ENCODE data around the gene THADA.
A peak's percentile ranks its signal among the peaks of the same experiment; 100 is the strongest.
"Not testable (repeated sequence)": the region's sequence is repeated elsewhere in the genome, so short reads cannot be mapped to it uniquely, and the experiment has no call there.

The THADA gene

DNA sequence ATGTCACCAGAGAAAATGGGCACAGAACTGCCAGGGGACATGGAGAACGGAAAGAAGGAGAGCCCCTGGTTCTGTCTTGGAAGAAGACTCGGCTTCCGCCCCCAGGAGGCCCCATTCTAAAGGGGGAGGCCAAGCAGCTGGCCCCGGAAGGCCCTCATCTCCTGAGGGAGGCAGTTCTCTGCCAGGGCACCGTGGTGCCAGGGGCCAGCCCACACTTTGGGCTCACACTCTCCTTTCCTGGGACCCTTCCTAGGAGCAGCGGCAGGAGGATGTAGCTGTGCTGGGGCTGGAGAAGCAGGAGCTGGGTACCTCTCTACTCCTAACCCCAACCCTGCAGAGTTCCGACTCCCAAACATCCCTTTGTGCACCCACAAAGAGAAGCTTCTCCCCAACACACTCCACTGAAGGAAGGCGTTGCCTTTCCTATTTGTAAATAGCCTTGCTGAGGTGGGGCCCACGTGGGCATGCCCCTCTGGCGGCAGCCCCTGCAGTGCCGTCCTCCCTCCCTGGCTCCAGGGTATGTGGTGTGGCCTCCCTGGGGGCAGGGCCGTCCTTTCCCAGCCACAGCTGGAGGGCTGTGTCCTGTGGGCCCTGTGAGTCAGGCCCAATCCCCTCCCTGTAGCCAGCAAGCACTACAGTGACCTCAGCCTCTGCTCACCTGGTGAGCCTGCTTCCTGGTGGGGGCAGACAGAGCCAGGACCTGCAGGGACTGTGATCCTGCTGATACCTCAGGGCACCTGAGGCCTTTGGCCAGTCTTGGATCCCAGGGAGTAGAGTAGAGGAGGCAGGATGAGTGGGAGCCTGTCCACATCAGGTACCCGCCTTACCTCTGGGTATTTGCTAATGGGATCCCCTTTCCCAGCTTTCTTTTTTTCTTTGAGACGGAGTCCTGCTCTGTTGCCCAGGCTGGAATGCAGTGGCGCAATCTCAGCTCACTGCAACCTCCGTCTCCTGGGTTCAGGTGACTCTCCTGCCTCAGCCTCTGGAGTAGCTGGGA lies 396.0 kb downstream of the THADA start:
- DNase-seq: no peak

DNA sequence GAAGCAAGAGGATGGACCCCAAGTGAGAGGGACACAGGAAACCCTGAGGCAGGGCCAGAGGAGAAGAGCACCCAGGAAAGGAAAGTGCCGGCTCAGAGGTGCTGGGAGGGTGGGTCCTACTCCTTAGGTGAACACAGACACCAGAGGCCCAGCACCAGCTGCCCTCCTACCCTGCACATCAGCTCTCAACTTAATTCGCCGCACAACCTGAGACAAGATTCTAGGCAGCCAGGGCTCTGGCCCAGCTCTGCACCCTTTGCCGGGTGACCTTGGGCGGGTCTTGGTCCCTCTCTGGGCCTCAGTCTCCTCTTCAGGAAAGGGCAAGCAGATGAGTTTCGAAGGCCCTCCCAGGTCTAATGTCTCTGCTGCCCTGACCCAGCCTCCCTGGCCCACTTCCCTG lies 397.6 kb downstream of the THADA start:
- no peak for DNase-seq

DNA sequence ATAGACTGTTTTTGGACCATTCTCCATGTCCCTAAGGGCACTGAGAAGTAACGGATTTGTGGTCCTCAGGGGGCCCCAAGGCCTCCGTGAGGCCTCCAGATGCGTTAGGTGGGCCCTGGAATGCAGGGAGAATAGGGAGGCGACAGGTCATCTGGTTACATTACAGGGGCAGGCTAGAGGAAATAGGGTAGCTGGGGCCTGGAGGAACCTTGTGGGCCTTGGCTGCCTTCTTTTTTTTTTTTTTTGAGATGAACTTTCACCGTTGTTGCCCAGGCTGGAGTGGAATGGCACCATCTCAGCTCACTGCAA lies 398.3 kb downstream of the THADA start:
- no peak for DNase-seq

DNA sequence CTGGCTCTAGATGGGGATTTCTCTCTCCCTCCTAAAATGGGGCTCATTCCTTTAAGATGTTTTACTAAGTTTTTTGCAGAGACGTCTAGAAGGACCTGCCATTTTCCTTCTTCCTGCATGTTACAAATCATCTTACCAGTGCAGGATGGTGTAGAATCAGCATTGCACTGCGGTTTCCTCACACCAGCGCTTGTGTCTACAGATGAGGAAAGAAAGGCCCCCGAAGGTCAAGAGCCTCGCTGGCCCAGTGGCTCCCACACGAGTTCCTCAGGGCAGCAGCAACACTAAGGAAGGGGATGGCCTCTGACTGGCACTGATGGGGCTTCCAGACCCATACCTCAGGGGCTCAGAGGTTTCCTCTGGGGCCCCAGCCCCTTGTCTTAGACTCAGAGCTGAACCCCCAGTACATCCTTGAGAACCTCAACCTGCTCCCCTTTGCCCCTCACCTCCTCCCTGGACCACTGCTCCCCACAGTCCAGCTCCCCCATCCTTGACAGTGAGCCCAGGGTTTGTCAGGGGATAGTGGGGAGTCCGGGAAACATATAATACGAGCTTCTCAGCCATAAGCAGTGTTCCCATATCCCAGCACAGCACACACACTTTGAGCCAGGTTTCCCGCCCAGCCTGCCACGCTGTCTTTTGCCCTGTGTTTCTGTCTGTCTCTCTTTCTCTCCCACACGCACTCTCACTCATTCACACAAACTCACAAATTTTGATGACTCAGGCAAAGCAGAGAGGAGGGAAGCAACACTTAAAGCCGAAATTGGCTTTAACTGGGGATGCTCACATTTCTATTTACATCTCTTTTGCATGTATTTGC lies 398.9 kb downstream of the THADA start:
- DNase-seq: peak; percentile 43

DNA sequence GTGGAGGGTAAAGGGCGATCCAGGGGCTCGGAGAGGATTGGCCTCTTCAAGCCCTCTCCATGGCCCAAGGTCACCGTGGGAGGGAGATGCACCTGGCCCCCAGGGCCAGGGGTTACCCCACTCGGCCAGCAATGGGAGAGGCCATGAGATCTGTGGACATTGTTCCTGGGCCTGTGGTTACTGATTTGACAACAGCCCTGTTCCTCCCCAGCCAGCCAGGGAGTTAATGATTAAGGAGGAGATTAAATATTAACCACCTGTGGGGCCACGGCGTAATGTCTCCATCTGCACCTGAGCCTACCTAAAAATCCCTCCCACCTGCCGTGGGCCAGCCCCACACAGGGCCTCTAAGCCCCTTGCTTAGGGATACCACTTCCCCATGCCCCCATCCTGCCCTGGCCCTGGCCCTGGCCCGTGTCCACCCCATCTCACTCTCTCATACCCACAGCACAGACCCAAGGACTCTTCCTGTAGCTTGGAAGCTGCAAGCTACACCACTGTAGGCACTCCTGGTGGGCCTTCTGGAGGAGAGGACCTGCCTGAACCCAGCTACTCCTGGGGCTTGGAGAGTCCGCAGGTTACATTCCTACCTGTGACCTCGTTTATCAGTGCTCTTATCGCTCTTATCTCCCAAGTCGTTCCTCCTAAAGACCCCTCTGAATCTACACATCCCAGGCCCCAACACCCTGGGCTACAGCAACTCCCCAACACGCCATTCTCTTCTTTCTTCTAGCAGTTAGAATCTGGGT lies 401.5 kb downstream of the THADA start:
- DNase-seq: no peak

DNA sequence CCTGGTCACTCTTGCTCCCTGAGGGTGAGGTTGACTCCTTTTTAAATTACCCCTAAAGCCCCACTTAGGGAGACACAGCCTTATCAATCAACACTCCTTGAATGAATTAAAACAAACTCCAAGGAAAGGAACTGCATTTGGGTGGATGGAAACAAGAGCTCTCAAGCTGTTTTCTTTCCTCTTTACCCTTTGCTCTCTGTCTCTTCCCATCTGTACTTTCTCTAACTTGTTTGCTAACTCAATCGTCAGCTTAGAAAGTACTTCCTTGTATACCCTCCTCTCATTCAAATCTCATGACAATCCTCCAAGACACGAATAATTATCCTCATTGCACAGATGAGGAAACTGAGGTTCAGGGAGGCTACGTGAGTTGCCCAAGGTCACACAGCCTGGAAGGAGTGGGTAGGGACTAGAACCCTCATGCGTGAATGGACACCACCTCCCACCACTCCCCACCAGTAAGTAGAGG lies 402.2 kb downstream of the THADA start:
- DNase-seq: no peak

DNA sequence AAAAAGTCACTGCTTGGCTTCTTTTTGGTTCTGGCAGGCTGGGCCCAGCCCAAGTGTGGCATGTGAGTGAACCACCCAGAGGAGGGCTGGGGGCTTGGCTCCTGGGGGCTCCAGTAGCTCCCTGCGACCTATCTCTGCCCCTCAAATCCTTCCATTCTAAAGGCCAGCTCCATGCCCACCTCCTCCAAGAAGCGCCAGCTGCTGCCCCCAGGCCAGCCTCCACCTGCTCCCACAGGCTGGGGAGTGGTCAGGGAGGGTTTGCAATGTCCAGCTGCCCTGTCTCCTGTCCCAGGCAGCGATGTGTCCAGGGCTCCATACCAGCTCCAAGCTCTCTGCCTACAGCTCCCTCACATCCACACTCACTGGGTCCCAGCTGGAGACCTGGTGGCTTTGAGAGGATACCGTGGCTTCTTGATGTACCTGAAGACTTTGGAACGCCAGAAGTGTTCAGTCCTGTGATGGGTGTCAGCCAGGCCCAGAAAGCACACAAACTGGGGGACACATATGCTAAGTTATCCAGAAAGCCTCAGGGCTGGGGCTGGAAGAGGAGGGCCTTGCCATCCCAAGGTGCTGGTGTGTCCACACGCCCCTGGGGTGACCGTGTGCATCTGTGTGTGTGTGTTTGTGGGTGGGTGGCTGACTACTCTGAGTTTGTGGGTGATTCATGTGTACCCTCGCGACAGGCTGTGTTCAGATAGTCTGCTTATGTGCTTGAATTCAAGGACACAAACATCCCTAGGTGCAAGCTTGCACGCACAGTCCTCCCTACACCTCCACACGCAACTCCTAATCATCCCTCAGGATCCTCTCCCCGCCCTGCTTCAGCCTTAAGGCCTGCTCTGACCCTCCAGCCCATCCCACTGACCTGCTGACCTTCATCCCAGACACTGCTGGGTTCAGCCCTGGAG lies 402.8 kb downstream of the THADA start:
- DNase-seq: no peak

DNA sequence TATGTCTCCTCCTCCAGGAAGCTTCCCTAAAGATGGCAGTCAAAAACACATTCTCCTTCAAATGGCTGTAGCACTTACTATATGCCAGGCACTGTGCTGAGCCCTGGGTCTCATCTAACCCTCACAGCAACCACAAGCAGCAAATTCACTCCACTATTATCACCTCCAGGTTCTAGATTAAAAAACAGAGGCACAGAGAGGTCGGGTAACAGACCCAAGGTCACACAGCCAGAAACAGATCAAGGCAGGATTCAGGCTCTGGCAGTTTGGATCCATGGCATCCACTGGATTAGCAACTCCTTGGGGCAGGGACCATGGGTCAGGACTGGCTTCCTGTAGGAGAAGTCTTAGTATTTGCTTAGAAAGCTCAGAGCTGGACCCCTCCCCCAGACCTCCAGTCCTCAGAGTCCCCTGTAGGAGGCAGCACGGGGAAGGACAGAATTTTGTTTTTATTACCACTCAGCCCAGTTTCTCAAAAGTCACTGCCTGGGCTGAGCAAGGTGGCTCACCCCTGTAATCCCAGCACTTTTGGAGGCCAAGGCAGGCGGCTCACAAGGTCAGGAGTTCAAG lies 403.8 kb downstream of the THADA start:
- DNase-seq: no peak

DNA sequence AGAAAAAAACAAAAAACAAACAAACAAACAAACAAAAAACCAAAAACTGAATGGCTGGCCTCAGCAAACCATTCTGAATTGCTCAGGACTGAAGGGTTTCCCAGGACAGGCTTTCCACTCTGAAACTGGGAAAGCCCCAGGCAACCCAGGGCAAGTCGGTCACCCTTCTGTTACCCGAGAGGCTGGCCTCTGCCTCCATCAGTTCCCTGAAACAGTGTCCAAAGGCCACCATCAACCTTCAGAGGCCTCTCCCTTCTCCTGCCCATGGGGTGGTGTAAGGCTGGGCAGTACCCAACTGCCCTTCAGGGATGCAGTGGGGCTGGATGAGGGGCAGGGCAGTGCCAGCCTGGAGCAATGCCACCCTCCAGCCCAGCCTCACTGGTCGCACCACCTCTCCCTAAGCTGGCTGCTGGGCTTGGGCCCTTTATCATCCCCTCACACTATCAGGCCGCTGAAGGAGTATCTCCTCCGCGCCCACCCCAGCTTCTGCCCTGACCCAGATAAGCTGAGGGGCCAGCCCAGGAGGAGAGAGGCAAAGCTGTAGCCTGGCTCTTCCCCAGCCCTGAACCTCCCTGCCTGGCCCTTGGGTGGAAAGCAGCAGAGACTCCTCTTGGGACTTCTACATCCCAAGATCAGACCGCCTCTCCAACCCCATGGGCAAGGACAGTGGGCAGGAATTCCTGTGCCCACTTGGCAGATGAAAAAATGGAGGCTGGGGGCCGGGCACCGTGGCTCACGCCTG lies 405.4 kb downstream of the THADA start:
- DNase-seq: no peak

DNA sequence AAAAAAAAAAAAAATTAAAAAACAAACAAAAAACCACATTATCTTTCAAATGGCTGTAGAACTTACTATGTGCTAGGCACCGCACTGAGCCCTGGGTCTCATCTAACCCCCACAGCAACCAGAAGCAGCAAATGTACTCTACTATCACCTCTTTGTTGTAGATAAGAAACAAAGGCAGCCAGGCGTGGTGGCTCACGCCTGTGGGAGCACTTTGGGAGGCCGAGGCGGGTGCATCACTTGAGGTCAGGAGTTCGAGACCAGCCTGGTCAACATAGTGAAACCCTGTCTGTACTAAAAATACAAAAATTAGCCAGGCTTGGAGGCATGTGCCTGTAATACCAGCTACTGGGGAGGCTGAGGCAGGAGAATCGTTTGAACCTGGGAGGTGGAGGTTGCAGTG lies 406.0 kb downstream of the THADA start:
- DNase-seq: not testable (repeated sequence)

DNA sequence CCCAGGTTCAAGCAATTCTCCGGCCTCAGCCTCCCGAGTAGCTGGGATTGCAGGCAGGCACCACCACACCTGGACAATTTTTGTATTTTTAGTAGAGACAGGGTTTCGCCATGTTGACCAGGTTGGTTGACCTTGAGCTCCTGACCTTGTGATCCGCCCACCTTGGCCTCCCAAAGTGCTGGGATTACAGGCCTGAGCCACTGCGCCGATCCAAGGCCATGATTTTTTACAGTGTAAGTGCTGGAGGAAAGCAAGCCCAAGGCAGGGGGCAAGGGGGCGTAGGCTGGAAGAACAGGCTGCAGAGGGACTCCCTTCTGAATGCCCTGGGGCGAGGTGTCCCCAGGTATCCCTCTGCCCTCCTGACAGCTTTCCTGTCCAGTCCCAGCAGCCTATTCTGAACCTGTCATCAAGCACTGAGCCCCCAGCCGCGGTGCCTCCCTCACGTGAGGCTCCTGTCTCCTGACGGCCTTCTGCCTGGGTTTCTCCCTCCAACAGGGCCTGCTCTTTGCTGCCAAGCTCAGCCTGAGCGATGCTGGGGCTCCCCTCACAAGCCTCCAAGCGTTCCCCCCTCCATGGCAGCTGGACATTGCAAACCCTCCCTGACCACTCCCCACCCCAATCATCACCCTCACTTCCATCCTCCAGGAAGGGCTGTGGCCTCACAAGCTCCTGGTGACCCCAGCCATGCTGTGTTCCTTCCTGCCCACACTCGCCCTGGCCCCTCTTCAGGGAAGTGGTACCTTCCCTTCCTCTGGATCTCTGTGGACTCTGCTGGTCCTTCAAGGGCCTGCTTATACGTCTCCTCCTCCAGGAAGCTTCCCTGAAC lies 407.1 kb downstream of the THADA start:
- no peak for DNase-seq

DNA sequence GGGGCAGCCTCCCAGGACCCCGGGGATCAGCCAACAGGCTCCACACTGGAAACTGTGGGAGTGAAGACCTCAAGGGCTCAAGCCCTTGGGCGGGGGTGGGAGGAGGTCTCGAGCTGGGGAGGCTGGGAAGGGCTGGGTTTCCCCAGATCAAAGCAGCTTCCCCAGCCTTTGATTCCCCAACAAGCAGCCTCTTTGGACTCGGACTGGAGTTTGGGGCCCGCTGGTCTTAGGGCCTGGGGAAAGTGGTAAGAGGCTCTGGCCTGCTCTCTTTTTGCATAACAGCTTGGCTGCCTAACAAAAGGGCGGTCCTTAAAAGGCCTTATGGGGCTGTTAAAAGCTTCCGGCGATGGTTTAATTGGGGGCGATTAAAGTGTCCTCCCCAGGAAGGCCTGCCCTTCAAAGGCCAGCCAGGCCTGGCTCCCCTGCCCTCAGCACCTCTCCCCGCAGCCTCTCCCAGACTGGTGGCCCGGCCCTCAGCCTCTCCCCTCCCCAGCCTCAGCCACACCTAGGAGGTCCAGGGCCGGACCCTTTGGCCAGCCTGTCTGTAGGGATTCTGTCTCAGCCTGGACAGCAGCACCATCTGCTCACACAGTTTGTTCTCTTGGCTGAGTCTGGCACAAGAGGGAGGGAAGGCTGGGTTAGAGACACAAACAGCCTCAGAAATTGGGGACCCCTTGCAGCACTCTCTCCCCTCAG lies 409.0 kb downstream of the THADA start:
- DNase-seq: no peak

DNA sequence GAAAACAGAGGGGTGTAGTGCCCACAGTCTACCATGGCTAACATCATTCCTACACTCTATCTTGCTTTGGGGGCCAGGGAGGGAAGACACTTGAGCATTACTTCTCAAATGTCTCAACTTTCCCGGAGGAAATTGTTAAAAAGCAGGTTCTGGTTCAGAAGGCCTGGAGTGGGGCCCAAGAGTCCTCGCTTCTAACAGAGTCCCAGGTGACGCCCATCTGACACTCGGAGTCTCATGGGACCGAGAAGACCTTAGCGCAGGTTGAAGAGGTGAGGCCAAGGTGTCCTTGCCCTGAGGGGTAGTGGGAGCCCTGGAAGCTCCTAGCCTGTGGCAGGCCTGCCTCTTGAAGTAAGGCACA lies 409.5 kb downstream of the THADA start:
- no peak for DNase-seq

DNA sequence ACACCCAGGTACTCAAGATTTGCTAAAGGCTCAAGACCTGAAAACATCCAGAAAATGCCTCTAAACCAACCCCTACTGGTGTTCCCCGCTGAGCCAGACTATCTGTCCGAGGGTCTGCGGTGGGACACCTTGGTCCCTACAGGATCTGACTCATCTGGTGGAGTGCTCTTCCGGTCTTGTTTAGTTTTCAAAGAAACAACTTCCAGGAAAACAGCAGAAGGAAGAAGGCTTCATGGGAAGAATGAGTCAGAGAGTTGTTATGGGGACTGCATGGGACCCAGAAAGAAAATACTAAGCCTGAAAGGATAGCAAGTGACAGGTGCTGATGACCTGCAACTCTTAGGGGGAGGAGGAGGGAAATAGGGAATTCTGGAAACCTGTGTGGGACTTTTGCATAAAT lies 410.7 kb downstream of the THADA start:
- DNase-seq: no peak

DNA sequence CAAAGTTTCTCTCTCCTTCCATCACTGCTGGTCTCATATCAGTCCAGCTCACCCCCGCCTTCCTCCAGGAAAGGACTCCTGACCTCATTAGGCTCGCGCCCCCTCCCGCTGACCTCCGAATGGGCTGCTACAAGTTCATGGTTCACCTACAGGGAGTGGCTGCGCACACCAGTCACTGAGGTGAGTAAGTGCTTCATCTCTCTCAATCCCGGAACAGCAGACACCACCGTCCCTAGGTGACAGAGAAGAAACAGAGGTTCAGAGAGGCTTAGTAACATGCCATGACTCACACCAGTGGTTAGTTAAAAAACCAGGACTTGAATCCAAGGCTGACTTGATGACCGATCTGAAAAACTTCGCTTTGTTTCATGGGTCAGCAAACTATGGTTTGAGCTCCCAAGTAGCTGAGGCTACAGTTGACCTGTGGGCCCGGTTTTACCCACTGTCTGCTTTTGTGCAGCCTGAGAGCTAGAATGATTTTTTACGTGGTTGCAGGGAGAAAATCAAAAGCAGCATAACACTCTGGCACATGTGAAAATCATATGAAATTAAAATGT lies 411.4 kb downstream of the THADA start:
- DNase-seq: no peak

DNA sequence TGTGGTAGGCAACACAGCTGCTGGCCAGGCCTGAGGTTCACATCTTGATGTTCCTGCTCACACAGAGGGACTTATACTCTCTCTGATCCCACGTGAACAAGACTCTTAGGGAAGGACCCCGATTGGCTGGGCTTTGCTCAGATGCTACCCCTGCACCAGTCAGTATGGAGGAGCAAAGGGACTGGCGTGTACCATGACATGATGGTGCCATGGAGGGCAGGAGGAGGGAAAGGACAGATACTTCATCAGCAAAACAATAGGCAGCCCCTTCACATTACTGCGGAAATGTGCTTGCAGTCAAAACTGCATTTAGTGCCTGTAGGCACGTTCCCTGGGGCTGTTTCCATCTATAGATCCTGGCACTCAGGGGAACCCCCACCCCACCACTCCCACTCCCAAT lies 412.1 kb downstream of the THADA start:
- DNase-seq: no peak

DNA sequence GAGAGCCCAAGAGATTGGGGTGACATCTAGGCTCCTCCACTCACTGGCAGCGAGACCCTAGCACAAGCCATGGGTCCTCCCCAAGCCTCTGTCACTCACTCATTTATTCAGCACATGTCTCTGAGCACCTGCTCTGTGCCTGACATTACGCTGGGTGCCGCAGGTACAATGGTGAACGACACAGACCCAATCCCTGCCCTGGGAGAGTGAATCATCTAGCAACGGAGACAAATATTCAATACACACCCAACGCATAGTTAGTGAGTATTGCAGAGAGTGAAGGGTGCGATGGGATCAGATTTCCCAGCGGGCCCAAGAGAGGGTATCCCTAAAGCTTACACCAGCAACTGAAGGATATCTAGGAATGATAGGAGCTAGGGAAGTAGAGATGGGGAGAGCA lies 414.9 kb downstream of the THADA start:
- no peak for DNase-seq

Measured in GDM1 (cell line).